Measurements from ENCODE around the gene BTBD1.

Gene BTBD1

DNA sequence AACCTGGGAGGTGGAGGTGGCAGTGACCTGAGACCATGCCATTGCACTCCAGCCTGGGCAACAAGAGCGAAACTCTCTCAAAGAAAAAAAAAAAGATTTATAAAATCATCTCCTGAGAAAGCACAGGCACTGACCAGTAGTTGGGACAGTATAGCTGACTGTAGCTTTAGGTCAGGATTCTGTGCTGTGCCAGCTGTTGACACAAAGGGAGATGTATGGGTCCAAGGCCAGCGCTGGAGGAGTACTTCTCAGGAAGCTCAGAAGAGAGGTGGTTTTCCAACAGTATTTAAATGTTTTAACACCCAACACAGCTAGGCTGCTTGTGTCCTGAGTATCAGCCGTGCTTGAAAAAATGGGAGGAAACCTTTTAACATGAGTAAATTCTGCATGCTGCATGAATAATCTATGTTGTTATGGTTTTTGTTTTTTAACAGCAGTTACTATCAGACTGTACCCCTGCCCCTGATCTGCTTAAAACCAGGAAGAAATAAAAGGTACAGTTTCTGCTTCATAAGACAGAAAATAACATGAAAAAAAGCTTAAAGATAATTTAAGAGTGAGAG lies 74.5 kb downstream of the BTBD1 start:
- intact Hi-C loops (cut with DNase I; ENCODE audit: low total_unique reads) = no loop called here
- DNase-seq = no peak
- H3K36me3 ChIP-seq = peaks cover 21 to 28% (median 24%) of the 10 kb centered on the region in 3 donors

GRCh38 chr15:82986442-82986780 lies 80.6 kb downstream of the BTBD1 start:
- Histone ChIP-seq H3K36me3 (peaks cover 20 to 21% (median 20%) of the 10 kb centered on the region in 3 donors), H3K4me3 (peak overlapping the region; percentile 68 to 92), H3K9me3 (no peaks in the 10 kb centered on the region), H3K4me1 (peaks cover 0 to 18% (median 14%) of the 10 kb centered on the region in 4 donors), H3K27ac (peak overlapping the region; percentile 75 to 78), H3K27me3 (no peaks in the 10 kb centered on the region)
- no peak for TF ChIP-seq CTCF (IDR thresholded peaks at IDR 0.05)
- no peak for DNase-seq
- intact Hi-C loops (cut with DNase I; ENCODE audit: low total_unique reads) = no loop called here

More for the DNA sequence above, 74.5 kb downstream of the BTBD1 start:
- Histone ChIP-seq H3K27ac (no peak overlapping the region), H3K27me3 (no peaks in the 10 kb centered on the region), H3K9me3 (no peaks in the 10 kb centered on the region), H3K4me1 (peaks cover 0 to 2% (median 1%) of the 10 kb centered on the region in 4 donors), H3K4me3 (no peak overlapping the region)
- no peak for TF ChIP-seq CTCF (IDR thresholded peaks at IDR 0.05)

GRCh38 chr15:82985688-82986441 lies 81.2 kb downstream of the BTBD1 start, which contains the start of gene RAMAC:
Gene RAMAC, plus strand, starts transcription at chr15:82986210. Its CDS starts 2,809 bp downstream, at chr15:82989019.
- H3K27ac ChIP-seq = peak within 1 kb of the TSS; percentile 75 to 78
- peaks cover 14 to 15% (median 15%) of the 10 kb centered on the region in 3 donors for H3K36me3 ChIP-seq
- peak within 1 kb of the TSS; percentile 68 to 92 for H3K4me3 ChIP-seq
- H3K4me1 ChIP-seq = peaks cover 0 to 18% (median 14%) of the 10 kb centered on the region in 4 donors
- intact Hi-C loops (cut with DNase I; ENCODE audit: low total_unique reads) = no loop called here
- H3K9me3 ChIP-seq = no peaks in the 10 kb centered on the region
- DNase-seq = peak; percentile 94 to 95
- no peak for TF ChIP-seq CTCF (IDR thresholded peaks at IDR 0.05)
- no peaks in the 10 kb centered on the region for H3K27me3 ChIP-seq

GRCh38 chr15:82980981-82981380 lies 86.1 kb downstream of the BTBD1 start:
- Histone ChIP-seq H3K9me3 (no peaks in the 10 kb centered on the region), H3K27ac (no peak overlapping the region), H3K4me3 (no peak overlapping the region), H3K36me3 (no peaks in the 10 kb centered on the region), H3K4me1 (peaks cover 0 to 5% (median 4%) of the 10 kb centered on the region in 4 donors), H3K27me3 (no peaks in the 10 kb centered on the region)
- TF ChIP-seq CTCF (IDR thresholded peaks at IDR 0.05) = no peak
- intact Hi-C loops (cut with DNase I; ENCODE audit: low total_unique reads) = no loop called here
- no peak for DNase-seq

DNA sequence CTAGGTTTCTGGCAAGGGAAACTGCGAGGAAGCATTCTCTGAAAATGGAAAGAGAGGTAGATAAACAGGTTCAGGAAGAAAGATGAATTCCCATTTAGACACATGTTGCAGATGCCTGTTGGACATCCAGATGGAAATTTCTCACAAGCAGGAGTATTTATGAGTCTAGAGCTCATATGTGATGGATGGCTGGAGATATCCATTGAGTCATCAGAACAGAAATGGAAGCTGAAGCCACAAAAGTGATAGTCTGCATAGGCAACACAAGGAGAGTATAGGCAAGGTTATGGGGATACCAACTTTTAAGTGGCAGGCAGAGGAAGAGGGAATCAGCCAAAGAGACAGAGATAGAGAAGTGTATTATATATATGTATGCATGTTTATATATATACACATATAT lies 87.3 kb downstream of the BTBD1 start:
- Histone ChIP-seq H3K4me1 (no peaks in the 10 kb centered on the region), H3K27me3 (no peaks in the 10 kb centered on the region), H3K4me3 (no peak overlapping the region), H3K9me3 (no peaks in the 10 kb centered on the region), H3K36me3 (no peaks in the 10 kb centered on the region), H3K27ac (no peak overlapping the region)
- intact Hi-C loops (cut with DNase I; ENCODE audit: low total_unique reads) = no loop called here
- TF ChIP-seq CTCF (IDR thresholded peaks at IDR 0.05) = no peak
- DNase-seq = no peak
